Sigmoid colon (tissue), 7 donors: Measurements from ENCODE around the gene SH3PXD2B. TPM values are rescaled to one million over a fixed set of nuclear protein-coding genes. Genes with fewer than 3 reads are reported as not detected.

Experiments
- DNase-seq: peaks from one replicate; pipeline ENCODE4 v3.0.0-alpha.2; 2019
- H3K27ac ChIP-seq, 4 donors: fragments of 200-600 bp; sonication (generic); one replicate each; pipeline ENCODE4 v1.5.1; 2016 to 2019; ENCODE audit warnings: mild to moderate bottlenecking in 1 of 4
- H3K27me3 ChIP-seq, 3 donors: fragments of 200-600 bp; sonication (generic); one replicate each; pipeline ENCODE4 v1.5.1; 2019; ENCODE audit warnings: mild to moderate bottlenecking in 1 of 3
- H3K36me3 ChIP-seq, 4 donors: fragments of 200-600 bp; sonication (generic); one replicate each; pipeline ENCODE4 v1.5.1; 2016 to 2019
- H3K4me1 ChIP-seq, 4 donors: fragments of 200-600 bp; sonication (generic); one replicate each; pipeline ENCODE4 v1.5.1; 2017 to 2019
- H3K4me3 ChIP-seq, 4 donors: fragments of 200-600 bp; sonication (generic); one replicate each; pipeline ENCODE4 v1.5.1; 2017 to 2019; ENCODE audit warnings: mild to moderate bottlenecking in 2 of 4, moderate library complexity in 1 of 4
- H3K9me3 ChIP-seq, 4 donors: fragments of 200-600 bp in 3 of 4; sonication (generic) in 3 of 4; one replicate each; pipeline versions ENCODE4 v1.5.1 to v1.6.1; 2013 to 2019
- CTCF ChIP-seq, 4 experiments: fragments of 450-650 bp in 3 of 4; fragments of 200-600 bp in 1 of 4; IDR thresholded peaks; one replicate each; pipeline ENCODE4 v1.5.1; 2016 to 2019; ENCODE audit warnings: antibody characterized with exemption in 4 of 4, mild to moderate bottlenecking in 3 of 4, moderate library complexity in 2 of 4
- EP300 ChIP-seq, 4 donors: sonication (generic); formaldehyde crosslinking; IDR thresholded peaks; one replicate each; pipeline ENCODE4 v1.6.1; 2017; ENCODE audit warnings: antibody characterized with exemption in 4 of 4
- POLR2A ChIP-seq, 2 donors: fragments of 450-650 bp; IDR thresholded peaks; one replicate each; pipeline ENCODE4 v1.6.1; 2016; ENCODE audit warnings: antibody characterized with exemption in 2 of 2, mild to moderate bottlenecking in 2 of 2, moderate library complexity in 2 of 2
- POLR2AphosphoS5 ChIP-seq, 4 donors: sonication (generic); formaldehyde crosslinking; IDR thresholded peaks; one replicate each; pipeline ENCODE4 v1.6.1; 2017; ENCODE audit warnings: antibody characterized with exemption in 4 of 4
- WGBS, 2 donors: extraction: QIAGEN DNeasy Blood & Tissue Kit; methylation state at CpG; one replicate each; pipeline ENCODE4 v1.1.7; 2013; 5-methylcytosine and 5-hydroxymethylcytosine counted together
- intact Hi-C: fragments of 100-400 bp; cut with DNase I; formaldehyde crosslinking; loops from one replicate; pipeline ENCODE4 v1.15.1; 2023
- polyA plus RNA-seq, 3 donors: library from polyadenylated mRNA; stranded (reverse); fragments of 200-250 nt; gene quantifications; one replicate each; pipeline ENCODE4 v1.2.3, GENCODE V29; 2013
- total RNA-seq, 4 donors: library from RNA; depleted of rRNA; stranded (reverse); fragments of >200 nt; gene quantifications; one replicate each; pipeline ENCODE4 v1.1.0, GENCODE V29; 2016
- donor health status: healthy with polysubstance abuse.
- donor health status: Bipolar disorder and iron deficiency.
- donor health status: healthy.

Gene SH3PXD2B
- total and polyA plus RNA-seq, 7 donors: 3.6 to 45.7 (median 19.3) TPM

- Histone ChIP-seq H3K27ac (peak overlapping the region; percentile 63 to 95 (median 68)), H3K36me3 (no peaks in the 10 kb centered on the region), H3K4me1 (peaks cover 0 to 51% (median 35%) of the 10 kb centered on the region in 4 donors), H3K27me3 (no peaks in the 10 kb centered on the region), H3K9me3 (no peaks in the 10 kb centered on the region), H3K4me3 (no peak overlapping the region)
- TF ChIP-seq EP300 (IDR thresholded peaks at IDR 0.05) (no peak), POLR2AphosphoS5 (IDR thresholded peaks at IDR 0.05) (no peak), POLR2A (IDR thresholded peaks at IDR 0.05) (no peak), CTCF (IDR thresholded peaks at IDR 0.05) (no peak)
- intact Hi-C loops: no loop called here
- WGBS, 2 donors: 86 to 95% methylated on average over 12 of the region's 12 CpGs
- peak; percentile 68 for DNase-seq
Measured at GRCh38 chr5:172436078-172436878, 18.0 kb downstream of the SH3PXD2B start.

GRCh38 chr5:172435362-172436077 lies 18.8 kb downstream of the SH3PXD2B start:
- TF ChIP-seq POLR2A (IDR thresholded peaks at IDR 0.05) (no peak), CTCF (IDR thresholded peaks at IDR 0.05) (no peak), EP300 (IDR thresholded peaks at IDR 0.05) (no peak), POLR2AphosphoS5 (IDR thresholded peaks at IDR 0.05) (no peak)
- intact Hi-C loops: no loop called here
- Histone ChIP-seq H3K4me1 (peaks cover 0 to 54% (median 40%) of the 10 kb centered on the region in 4 donors), H3K4me3 (no peak overlapping the region), H3K27me3 (no peaks in the 10 kb centered on the region), H3K9me3 (no peaks in the 10 kb centered on the region), H3K36me3 (no peaks in the 10 kb centered on the region), H3K27ac (peak overlapping the region; percentile 63 to 95 (median 68))
- peak; percentile 46 for DNase-seq
- WGBS, 2 donors: 68 to 71% methylated on average over 8 of the region's 8 CpGs

GRCh38 chr5:172434251-172434650 lies 20.1 kb downstream of the SH3PXD2B start:
- TF ChIP-seq EP300 (IDR thresholded peaks at IDR 0.05) (no peak), POLR2A (IDR thresholded peaks at IDR 0.05) (no peak), CTCF (IDR thresholded peaks at IDR 0.05) (no peak), POLR2AphosphoS5 (IDR thresholded peaks at IDR 0.05) (no peak)
- 79 to 86% methylated on average over 7 of the region's 7 CpGs for WGBS, 2 donors
- peak overlapping the region; percentile 22 to 95 (median 36) for H3K27ac ChIP-seq
- no peaks in the 10 kb centered on the region for H3K36me3 ChIP-seq
- no peaks in the 10 kb centered on the region for H3K27me3 ChIP-seq
- peaks cover 0 to 64% (median 49%) of the 10 kb centered on the region in 4 donors for H3K4me1 ChIP-seq
- intact Hi-C loops: no loop called here
- H3K9me3 ChIP-seq: no peaks in the 10 kb centered on the region
- no peak overlapping the region for H3K4me3 ChIP-seq
- DNase-seq: no peak

GRCh38 chr5:172433513-172433912 lies 20.8 kb downstream of the SH3PXD2B start:
- no peak for TF ChIP-seq POLR2AphosphoS5 (IDR thresholded peaks at IDR 0.05)
- TF ChIP-seq EP300 (IDR thresholded peaks at IDR 0.05): no peak
- TF ChIP-seq POLR2A (IDR thresholded peaks at IDR 0.05): no peak
- no peak for TF ChIP-seq CTCF (IDR thresholded peaks at IDR 0.05)
- no peaks in the 10 kb centered on the region for H3K36me3 ChIP-seq
- 94 to 96% methylated on average over 7 of the region's 7 CpGs for WGBS, 2 donors
- H3K4me1 ChIP-seq: peaks cover 0 to 64% (median 53%) of the 10 kb centered on the region in 4 donors
- no peaks in the 10 kb centered on the region for H3K9me3 ChIP-seq
- no peak overlapping the region for H3K4me3 ChIP-seq
- H3K27ac ChIP-seq: peak overlapping the region in 2 of 4 donors; percentile 3 to 95
- DNase-seq: no peak
- intact Hi-C loops: no loop called here
- H3K27me3 ChIP-seq: no peaks in the 10 kb centered on the region
